Panc1 (cell line): Measurements from ENCODE around the gene FBXO3. TPM values are rescaled to one million over a fixed set of nuclear protein-coding genes. Genes with fewer than 3 reads are reported as not detected.

Source experiments
- ATAC-seq: fragments of 200-7000 bp; cut with Tn5 transposase; 2 replicates; pipeline ENCODE4 v1.9.1; 2020; ENCODE audit warnings: mild to moderate bottlenecking, moderate library complexity
- BruUV-seq: library from RNA; stranded (reverse); fragments of 400-500 nt; replicated peaks from 2 replicates; lab custom pipeline; 2021; lab: Mats Ljungman, UMichigan
- CTCF ChIA-PET: fragments of 300-600 bp; sonication (Branson Sonifier 250); formaldehyde crosslinking; loops from one replicate; lab custom pipeline; 2022; ENCODE audit warnings: antibody characterized with exemption; lab: Charles Lee
- POLR2A ChIA-PET: fragments of 300-600 bp; sonication (Branson Sonifier 250); formaldehyde crosslinking; loops from one replicate; lab custom pipeline; 2022; ENCODE audit warnings: antibody characterized with exemption; lab: Charles Lee
- DNase-seq: peaks from one replicate; pipeline ENCODE4 v3.0.0-alpha.2; 2010; ENCODE audit warnings: low read depth, low spot score
- H3K27ac ChIP-seq: 2 replicates; pipeline ENCODE4 v1.5.1; 2011; ENCODE audit warnings: mild to moderate bottlenecking, low read length, inconsistent platforms
- H3K27me3 ChIP-seq: fragments of 200-500 bp; sonication (Bioruptor generic); 2 replicates; pipeline ENCODE4 v1.6.0; 2014; ENCODE audit warnings: low read length, inconsistent platforms; ENCODE audit not compliant: control insufficient read depth, insufficient read depth
- H3K36me3 ChIP-seq: fragments of 200-500 bp; sonication (Bioruptor generic); 2 replicates; pipeline ENCODE4 v1.5.1; 2014; ENCODE audit warnings: inconsistent platforms, mild to moderate bottlenecking, low read length, moderate library complexity; ENCODE audit not compliant: control insufficient read depth, insufficient read depth
- H3K4me1 ChIP-seq: 2 replicates; pipeline ENCODE4 v1.5.1; 2011; ENCODE audit warnings: inconsistent platforms, mild to moderate bottlenecking, low read length, moderate library complexity; ENCODE audit not compliant: control insufficient read depth, insufficient read depth
- H3K4me3 ChIP-seq, 2 experiments: 2 replicates each; pipeline ENCODE4 v1.5.1; 2011 to 2012; ENCODE audit warnings: low read depth in 2 of 2, low read length in 2 of 2, mild to moderate bottlenecking in 2 of 2, inconsistent platforms in 1 of 2, moderate library complexity in 1 of 2
- H3K9me3 ChIP-seq: fragments of 200-500 bp; sonication (Bioruptor generic); 2 replicates; pipeline ENCODE4 v1.5.1; 2014; ENCODE audit warnings: low read depth, mild to moderate bottlenecking, inconsistent platforms, low read length, moderate library complexity; ENCODE audit not compliant: control insufficient read depth, insufficient read depth
- POLR2AphosphoS5 ChIP-seq: IDR thresholded peaks from 2 replicates; pipeline ENCODE4 v1.6.1; 2012; ENCODE audit warnings: mild to moderate bottlenecking, low read depth, low read length, moderate library complexity
- SIN3A ChIP-seq: IDR thresholded peaks from 2 replicates; pipeline ENCODE4 v1.6.1; 2012; ENCODE audit warnings: low read depth, mild to moderate bottlenecking, low read length, moderate library complexity, borderline replicate concordance; ENCODE audit not compliant: insufficient read depth
- TCF7L2 ChIP-seq: IDR thresholded peaks from 2 replicates; pipeline ENCODE4 v1.6.1; 2011; ENCODE audit warnings: mild to moderate bottlenecking, low read depth, low read length, inconsistent platforms
- in situ Hi-C: cut with HindIII; loops from 2 replicates; pipeline ENCODE4 v1.10.0; 2016; ENCODE audit warnings: low sequenced_read_pairs, low pct_unique_long_range_greater_than_20kb
- intact Hi-C: fragments of 100-400 bp; cut with micrococcal nuclease; formaldehyde crosslinking; loops from one replicate; pipeline ENCODE4 v1.10.0; 2022; ENCODE audit not compliant: unreplicated experiment
- total RNA-seq: library from RNA; stranded (reverse); gene quantifications from one replicate; pipeline ENCODE4 v1.2.1, GENCODE V29; 2021; ENCODE audit not compliant: unreplicated experiment
- TF ChIP-seq, protein P1 (sequence below): fragments of 450-650 bp; IDR thresholded peaks from 2 replicates; pipeline ENCODE4 v1.5.1; 2017; ENCODE audit warnings: mild to moderate bottlenecking
- TF ChIP-seq, protein P2 (sequence below), 2 experiments: IDR thresholded peaks; 2 replicates each; pipeline ENCODE4 v1.6.1; 2011 to 2012; ENCODE audit warnings: low read depth in 2 of 2, control low read depth in 1 of 2, low read length in 1 of 2, mild to moderate bottlenecking in 1 of 2, moderate library complexity in 1 of 2; ENCODE audit not compliant: insufficient read depth in 1 of 2

FBXO3 gene
- total RNA-seq, 1 experiment from 2014 or later = 22.3 TPM

DNA sequence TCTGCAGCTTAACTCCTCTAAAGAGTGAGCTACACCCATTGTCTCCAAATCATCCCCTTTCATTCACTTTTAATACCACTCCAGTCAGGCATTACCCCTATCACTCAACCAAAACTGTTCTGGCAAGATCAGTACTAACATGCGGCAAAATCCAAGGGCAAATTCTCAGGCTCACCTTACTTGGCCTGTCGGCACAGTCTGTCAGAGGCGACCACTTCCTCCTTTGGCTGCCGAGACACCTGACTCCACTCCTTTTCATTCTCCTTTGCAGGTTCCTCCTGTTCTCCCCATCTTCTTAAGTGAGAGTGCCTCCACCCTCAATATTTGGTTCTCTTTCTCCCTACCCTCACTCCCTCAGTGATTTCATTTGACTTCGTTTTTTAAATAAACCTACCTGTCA lies 77.9 kb downstream of the FBXO3 start:
- ChIA-PET POLR2A (interaction anchor here (0.7 kb wide), 1 partner anchor 38 kb away, joined by 11 read pairs; no protein-coding TSS in a partner anchor), CTCF (interaction anchor here (1.1 kb wide), 1 partner anchor 46 kb away, joined by 3 read pairs; no protein-coding TSS in a partner anchor)
- Histone ChIP-seq H3K36me3 (no peaks in the 10 kb centered on the region), H3K27me3 (no peaks in the 10 kb centered on the region), H3K4me1 (peaks cover 91% of the 10 kb centered on the region), H3K27ac (peak overlapping the region; percentile 94), H3K4me3 (no peak overlapping the region), H3K9me3 (no peaks in the 10 kb centered on the region)
- ATAC-seq = no peak
- in situ Hi-C loops = no loop called here
- intact Hi-C loops = no loop called here
- no TSS peak for BruUV-seq
- no peak for DNase-seq
- TF ChIP-seq, protein P1, sequence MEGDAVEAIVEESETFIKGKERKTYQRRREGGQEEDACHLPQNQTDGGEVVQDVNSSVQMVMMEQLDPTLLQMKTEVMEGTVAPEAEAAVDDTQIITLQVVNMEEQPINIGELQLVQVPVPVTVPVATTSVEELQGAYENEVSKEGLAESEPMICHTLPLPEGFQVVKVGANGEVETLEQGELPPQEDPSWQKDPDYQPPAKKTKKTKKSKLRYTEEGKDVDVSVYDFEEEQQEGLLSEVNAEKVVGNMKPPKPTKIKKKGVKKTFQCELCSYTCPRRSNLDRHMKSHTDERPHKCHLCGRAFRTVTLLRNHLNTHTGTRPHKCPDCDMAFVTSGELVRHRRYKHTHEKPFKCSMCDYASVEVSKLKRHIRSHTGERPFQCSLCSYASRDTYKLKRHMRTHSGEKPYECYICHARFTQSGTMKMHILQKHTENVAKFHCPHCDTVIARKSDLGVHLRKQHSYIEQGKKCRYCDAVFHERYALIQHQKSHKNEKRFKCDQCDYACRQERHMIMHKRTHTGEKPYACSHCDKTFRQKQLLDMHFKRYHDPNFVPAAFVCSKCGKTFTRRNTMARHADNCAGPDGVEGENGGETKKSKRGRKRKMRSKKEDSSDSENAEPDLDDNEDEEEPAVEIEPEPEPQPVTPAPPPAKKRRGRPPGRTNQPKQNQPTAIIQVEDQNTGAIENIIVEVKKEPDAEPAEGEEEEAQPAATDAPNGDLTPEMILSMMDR = no peak
- TF ChIP-seq TCF7L2 = no peak
- no peak for TF ChIP-seq SIN3A
- no peak for TF ChIP-seq POLR2AphosphoS5
- TF ChIP-seq, protein P2, sequence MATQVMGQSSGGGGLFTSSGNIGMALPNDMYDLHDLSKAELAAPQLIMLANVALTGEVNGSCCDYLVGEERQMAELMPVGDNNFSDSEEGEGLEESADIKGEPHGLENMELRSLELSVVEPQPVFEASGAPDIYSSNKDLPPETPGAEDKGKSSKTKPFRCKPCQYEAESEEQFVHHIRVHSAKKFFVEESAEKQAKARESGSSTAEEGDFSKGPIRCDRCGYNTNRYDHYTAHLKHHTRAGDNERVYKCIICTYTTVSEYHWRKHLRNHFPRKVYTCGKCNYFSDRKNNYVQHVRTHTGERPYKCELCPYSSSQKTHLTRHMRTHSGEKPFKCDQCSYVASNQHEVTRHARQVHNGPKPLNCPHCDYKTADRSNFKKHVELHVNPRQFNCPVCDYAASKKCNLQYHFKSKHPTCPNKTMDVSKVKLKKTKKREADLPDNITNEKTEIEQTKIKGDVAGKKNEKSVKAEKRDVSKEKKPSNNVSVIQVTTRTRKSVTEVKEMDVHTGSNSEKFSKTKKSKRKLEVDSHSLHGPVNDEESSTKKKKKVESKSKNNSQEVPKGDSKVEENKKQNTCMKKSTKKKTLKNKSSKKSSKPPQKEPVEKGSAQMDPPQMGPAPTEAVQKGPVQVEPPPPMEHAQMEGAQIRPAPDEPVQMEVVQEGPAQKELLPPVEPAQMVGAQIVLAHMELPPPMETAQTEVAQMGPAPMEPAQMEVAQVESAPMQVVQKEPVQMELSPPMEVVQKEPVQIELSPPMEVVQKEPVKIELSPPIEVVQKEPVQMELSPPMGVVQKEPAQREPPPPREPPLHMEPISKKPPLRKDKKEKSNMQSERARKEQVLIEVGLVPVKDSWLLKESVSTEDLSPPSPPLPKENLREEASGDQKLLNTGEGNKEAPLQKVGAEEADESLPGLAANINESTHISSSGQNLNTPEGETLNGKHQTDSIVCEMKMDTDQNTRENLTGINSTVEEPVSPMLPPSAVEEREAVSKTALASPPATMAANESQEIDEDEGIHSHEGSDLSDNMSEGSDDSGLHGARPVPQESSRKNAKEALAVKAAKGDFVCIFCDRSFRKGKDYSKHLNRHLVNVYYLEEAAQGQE (IDR thresholded peaks at IDR 0.05; ENCODE audit: insufficient read depth in 1 of 2, low read depth in 2 of 2, low read length in 1 of 2) = no peak

DNA sequence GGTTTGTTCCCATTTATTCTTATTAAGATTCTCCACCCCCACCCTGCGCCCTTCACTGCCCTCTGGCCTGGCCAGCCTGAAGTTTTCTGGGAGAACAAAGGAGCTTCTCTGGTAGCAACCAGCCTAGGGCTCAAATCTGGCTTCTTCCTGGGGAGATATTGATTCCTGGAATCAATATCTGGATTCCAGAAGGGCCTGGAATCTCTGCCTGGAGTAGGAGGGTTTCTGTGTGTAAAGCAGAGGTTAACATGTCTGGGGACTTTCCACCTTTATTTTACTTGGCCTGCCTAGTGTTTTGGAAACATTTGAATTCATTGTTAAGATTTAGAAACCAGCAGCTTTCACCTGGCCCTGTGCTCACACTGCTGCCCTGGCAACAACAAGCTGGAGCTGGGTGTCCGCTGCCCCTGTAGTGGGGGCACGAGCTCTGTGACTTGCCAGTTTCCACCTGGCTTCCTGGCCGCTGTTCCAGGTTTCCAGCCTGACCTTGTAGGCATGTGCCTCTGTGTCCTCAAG lies 79.2 kb downstream of the FBXO3 start:
- Histone ChIP-seq H3K9me3 (no peaks in the 10 kb centered on the region), H3K27me3 (no peaks in the 10 kb centered on the region), H3K4me3 (no peak overlapping the region), H3K27ac (peak overlapping the region; percentile 94), H3K36me3 (no peaks in the 10 kb centered on the region), H3K4me1 (peaks cover 99% of the 10 kb centered on the region)
- in situ Hi-C loops = no loop called here
- CTCF ChIA-PET = interaction anchor here (0.6 to 1.2 kb wide), 2 partner anchors 47 to 1429 kb away, joined by 3 to 4 read pairs; no protein-coding TSS in a partner anchor
- BruUV-seq = no TSS peak
- POLR2A ChIA-PET = interaction anchor here (0.6 kb wide), 1 partner anchor 293 kb away, joined by 6 read pairs; no protein-coding TSS in a partner anchor
- DNase-seq (no peak), ATAC-seq (peak; percentile 3)
- peak; percentile 54; the same call in 1 of the 2 replicates for TF ChIP-seq TCF7L2
- peak; percentile 59; the same call in 1 of the 2 replicates for TF ChIP-seq POLR2AphosphoS5
- no peak for TF ChIP-seq SIN3A
- intact Hi-C loops = no loop called here
